HCT116 (cell line): Measurements from ENCODE around the gene ITPR2.

ENCODE experiments used
- SRF ChIP-seq: IDR thresholded peaks from 2 replicates; pipeline ENCODE4 v1.6.1; 2012; ENCODE audit warnings: low read depth
- ZFX ChIP-seq: fragments of 450-650 bp; IDR thresholded peaks from 2 replicates; pipeline ENCODE4 v1.6.1; 2017
- TF ChIP-seq, protein P1 (sequence below), 3 experiments: fragments of 200-600 bp in 1 of 3; sonication (generic) in 1 of 3; IDR thresholded peaks in 2 of 3; conservative IDR thresholded peaks in 1 of 3; 2 replicates each; pipeline ENCODE4 v1.5.1; 2012 to 2017; ENCODE audit warnings: low read depth in 2 of 3, low read length in 2 of 3, antibody characterized with exemption in 1 of 3, borderline replicate concordance in 1 of 3, control low read depth in 1 of 3, mild to moderate bottlenecking in 1 of 3, mixed read lengths in 1 of 3, mixed run types in 1 of 3, moderate library complexity in 1 of 3; ENCODE audit not compliant: insufficient read depth in 1 of 3
- TF ChIP-seq, protein P2 (sequence below): IDR thresholded peaks from 2 replicates; pipeline ENCODE4 v1.6.1; 2012

DNA sequence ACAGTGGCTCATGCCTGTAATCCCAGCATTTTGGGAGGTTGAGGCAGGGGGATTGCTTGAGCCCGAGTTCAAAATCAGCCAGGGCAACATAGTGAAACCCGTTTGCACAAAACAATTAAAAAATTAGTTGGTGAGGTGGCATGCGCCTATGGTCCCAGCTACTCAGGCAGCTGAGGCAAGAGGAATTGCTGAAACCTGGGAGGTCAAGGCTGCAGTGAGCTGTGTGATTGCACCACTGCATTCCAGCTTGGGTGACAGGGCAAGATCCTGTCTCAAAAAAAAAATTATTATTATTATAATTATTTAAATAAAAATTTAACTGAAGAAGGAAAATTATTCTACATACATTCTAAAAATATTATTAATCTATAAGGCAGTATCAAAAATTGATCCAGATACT lies 164.1 kb downstream of the ITPR2 start:
- TF ChIP-seq, protein P1, sequence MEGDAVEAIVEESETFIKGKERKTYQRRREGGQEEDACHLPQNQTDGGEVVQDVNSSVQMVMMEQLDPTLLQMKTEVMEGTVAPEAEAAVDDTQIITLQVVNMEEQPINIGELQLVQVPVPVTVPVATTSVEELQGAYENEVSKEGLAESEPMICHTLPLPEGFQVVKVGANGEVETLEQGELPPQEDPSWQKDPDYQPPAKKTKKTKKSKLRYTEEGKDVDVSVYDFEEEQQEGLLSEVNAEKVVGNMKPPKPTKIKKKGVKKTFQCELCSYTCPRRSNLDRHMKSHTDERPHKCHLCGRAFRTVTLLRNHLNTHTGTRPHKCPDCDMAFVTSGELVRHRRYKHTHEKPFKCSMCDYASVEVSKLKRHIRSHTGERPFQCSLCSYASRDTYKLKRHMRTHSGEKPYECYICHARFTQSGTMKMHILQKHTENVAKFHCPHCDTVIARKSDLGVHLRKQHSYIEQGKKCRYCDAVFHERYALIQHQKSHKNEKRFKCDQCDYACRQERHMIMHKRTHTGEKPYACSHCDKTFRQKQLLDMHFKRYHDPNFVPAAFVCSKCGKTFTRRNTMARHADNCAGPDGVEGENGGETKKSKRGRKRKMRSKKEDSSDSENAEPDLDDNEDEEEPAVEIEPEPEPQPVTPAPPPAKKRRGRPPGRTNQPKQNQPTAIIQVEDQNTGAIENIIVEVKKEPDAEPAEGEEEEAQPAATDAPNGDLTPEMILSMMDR (IDR thresholded peaks at IDR 0.05 in 2 of 3, conservative IDR thresholded peaks at IDR 0.05 in 1 of 3; ENCODE audit: borderline replicate concordance in 1 of 3, insufficient read depth in 1 of 3, low read depth in 2 of 3, low read length in 2 of 3) = no peak
- TF ChIP-seq ZFX = no peak
- TF ChIP-seq, protein P2, sequence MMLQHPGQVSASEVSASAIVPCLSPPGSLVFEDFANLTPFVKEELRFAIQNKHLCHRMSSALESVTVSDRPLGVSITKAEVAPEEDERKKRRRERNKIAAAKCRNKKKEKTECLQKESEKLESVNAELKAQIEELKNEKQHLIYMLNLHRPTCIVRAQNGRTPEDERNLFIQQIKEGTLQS = no peak
- no peak for TF ChIP-seq SRF
